ENCODE measurements around the gene MPI.
A peak's percentile ranks its signal among the peaks of the same experiment; 100 is the strongest.
"Not testable (repeated sequence)": the region's sequence is repeated elsewhere in the genome, so short reads cannot be mapped to it uniquely, and the experiment has no call there.

The MPI gene

DNA sequence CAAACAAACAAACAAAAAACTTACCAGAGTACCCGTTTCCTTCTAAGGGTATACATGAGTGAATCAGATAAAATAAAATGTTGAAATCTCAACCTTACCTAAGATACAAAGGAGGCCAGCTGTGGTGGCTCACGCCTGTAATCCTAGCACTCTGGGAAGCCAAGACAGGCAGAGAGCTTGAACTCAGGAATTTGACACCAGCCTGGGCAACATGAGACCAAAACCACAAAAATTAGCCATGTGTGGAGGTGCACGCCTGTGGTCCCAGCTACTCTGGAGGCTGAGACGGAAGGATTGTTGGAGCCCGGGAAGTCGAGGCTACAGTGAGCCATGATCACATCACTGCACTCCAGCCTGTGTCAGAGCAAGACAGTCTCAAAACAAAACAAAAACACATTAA, 27.8 kb downstream of the MPI start:
- TF ChIP-seq, protein P1, sequence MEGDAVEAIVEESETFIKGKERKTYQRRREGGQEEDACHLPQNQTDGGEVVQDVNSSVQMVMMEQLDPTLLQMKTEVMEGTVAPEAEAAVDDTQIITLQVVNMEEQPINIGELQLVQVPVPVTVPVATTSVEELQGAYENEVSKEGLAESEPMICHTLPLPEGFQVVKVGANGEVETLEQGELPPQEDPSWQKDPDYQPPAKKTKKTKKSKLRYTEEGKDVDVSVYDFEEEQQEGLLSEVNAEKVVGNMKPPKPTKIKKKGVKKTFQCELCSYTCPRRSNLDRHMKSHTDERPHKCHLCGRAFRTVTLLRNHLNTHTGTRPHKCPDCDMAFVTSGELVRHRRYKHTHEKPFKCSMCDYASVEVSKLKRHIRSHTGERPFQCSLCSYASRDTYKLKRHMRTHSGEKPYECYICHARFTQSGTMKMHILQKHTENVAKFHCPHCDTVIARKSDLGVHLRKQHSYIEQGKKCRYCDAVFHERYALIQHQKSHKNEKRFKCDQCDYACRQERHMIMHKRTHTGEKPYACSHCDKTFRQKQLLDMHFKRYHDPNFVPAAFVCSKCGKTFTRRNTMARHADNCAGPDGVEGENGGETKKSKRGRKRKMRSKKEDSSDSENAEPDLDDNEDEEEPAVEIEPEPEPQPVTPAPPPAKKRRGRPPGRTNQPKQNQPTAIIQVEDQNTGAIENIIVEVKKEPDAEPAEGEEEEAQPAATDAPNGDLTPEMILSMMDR (IDR thresholded peaks at IDR 0.05; ENCODE audit: insufficient read depth, low read length, missing control alignments) = no peak
- no peak overlapping the region for H3K4me3 ChIP-seq (ENCODE audit: low read depth, low read length)
- CTCF ChIA-PET = interaction anchor here (0.7 to 2.3 kb wide), 2 partner anchors 16 to 147 kb away, joined by 3 to 18 read pairs; no protein-coding TSS in a partner anchor
- DNase-seq (ENCODE audit: low read depth, low spot score) = no peak
- POLR2A ChIA-PET = no interaction called here

DNA sequence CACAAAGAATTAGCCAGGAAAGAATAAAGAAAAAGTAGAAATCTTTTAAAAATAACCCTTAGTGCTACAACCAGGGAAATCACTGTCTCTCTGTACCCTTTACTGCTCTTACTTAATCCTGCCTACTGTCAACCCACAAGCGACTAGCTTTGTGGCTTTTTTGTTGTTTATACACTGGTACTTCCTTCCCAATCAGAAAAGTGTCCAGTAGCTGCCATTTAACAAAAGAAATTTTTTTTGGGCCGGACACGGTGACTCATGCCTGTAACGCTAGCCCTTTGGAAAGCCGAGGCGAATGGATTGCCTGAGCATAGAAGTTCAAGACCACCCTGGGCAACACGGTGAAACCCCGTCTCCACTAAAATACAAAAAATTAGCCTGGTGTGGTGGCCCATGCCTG, 30.6 kb downstream of the MPI start:
- ChIA-PET CTCF (interaction anchor here (0.7 to 1.9 kb wide), 6 partner anchors 12 to 286 kb away, joined by 3 to 8 read pairs (median 4); partner anchors contain the start of gene FAM219B), POLR2A (interaction anchor here (1.1 kb wide), 1 partner anchor 18 kb away, joined by 4 read pairs; the partner anchor contains the start of gene COX5A)
- no peak for DNase-seq (ENCODE audit: low read depth, low spot score)
- no peak overlapping the region for H3K4me3 ChIP-seq (ENCODE audit: low read depth, low read length)
- TF ChIP-seq, protein P1 (IDR thresholded peaks at IDR 0.05; ENCODE audit: insufficient read depth, low read length, missing control alignments) = no peak

DNA sequence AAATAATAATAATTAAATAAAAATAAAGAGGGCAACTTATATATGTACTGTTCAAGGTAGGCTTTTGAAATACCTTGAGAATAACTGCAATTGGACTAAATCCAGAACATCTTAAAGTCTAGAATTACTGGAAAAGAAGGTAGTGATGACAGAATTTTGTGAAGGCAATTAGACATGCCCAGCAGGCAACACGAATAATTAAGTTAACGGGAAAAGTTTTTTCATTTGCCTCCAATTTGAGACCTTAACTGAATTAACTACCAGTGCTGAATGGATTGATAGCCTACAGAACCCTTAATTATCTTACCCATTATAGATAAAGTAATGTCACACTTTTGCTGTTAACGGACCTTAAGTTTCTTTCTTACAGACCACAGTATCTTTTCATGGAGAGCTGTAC, 34.7 kb downstream of the MPI start:
- ChIA-PET POLR2A (no interaction called here), CTCF (interaction anchor here (1.4 kb wide), 1 partner anchor 23 kb away, joined by 8 read pairs; no protein-coding TSS in a partner anchor)
- TF ChIP-seq, protein P1 (IDR thresholded peaks at IDR 0.05; ENCODE audit: insufficient read depth, low read length, missing control alignments) = no peak
- H3K4me3 ChIP-seq (ENCODE audit: low read depth, low read length) = no peak overlapping the region
- DNase-seq (ENCODE audit: low read depth, low spot score) = no peak

DNA sequence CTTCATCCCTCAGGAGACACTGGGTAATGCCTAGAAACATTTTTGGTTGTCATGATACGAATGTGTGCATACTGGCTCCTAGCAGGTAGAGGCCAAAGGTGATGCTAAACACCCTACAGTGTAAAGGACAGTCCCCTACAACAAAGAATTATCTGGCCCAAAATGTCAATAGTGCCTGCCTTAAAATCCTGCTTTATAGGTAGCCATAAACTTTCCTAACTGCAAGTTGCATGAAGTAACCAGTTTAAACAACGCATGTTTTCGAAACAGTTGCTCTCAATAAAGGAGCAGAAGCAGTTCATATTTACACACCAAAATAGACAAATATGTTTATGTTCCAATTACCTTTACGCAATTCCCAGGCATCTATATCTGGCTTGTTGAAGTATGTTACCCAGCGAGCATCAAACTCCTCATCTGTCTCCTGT, 38.9 kb downstream of the MPI start:
- TF ChIP-seq, protein P1 (IDR thresholded peaks at IDR 0.05; ENCODE audit: insufficient read depth, low read length, missing control alignments) = no peak
- no peak for DNase-seq (ENCODE audit: low read depth, low spot score)
- ChIA-PET POLR2A (no interaction called here), CTCF (interaction anchor here (1.4 kb wide), 1 partner anchor 27 kb away, joined by 4 read pairs; no protein-coding TSS in a partner anchor)
- H3K4me3 ChIP-seq (ENCODE audit: low read depth, low read length) = no peak overlapping the region

DNA sequence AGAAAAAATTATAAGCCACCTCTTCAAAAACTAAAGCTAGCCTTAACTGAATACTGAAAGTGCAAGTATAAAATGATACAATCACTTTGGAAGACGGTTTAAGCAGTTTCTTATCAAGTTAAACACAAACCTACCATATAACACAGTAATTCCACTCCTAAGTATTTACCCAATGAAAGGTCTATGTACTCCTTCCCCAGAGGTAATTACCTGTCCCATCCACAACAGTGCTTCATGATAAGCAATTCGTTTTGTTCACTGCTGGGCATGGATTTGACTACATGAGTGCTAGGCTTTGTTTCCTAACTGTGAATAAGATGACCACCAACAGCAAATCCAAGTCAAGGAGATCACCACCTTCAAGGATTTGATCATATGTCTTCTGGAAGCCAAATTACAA, 43.7 kb downstream of the MPI start:
- TF ChIP-seq, protein P1 (IDR thresholded peaks at IDR 0.05; ENCODE audit: insufficient read depth, low read length, missing control alignments) = no peak
- no peak for DNase-seq (ENCODE audit: low read depth, low spot score)
- ChIA-PET CTCF (interaction anchor here (1.0 to 2.4 kb wide), 3 partner anchors 17 to 163 kb away, joined by 3 to 11 read pairs (median 10); no protein-coding TSS in a partner anchor), POLR2A (no interaction called here)
- H3K4me3 ChIP-seq (ENCODE audit: low read depth, low read length) = no peak overlapping the region

DNA sequence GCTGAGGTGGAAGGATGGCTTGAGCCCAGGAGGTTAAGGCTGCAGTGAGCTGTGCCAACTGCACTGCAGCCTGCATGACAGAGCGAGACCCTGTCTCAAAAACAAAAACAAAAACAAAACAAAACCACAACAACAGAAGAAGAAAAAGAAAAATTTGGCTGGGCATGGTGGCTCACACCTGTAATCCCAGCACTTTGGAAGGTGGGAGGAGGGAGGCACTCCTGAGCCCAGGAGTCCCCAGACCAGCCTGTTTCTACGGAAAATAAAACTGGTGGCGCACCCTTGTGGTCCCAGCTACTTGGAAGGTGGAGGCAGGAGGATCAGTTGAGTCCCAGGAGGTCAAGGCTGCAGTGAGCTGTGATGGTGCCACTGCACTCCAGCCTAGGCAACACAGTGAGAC, 45.4 kb downstream of the MPI start:
- POLR2A ChIA-PET; DNase-seq (ENCODE audit: low read depth, low spot score); H3K4me3 ChIP-seq (ENCODE audit: low read depth, low read length): not testable (repeated sequence)
- CTCF ChIA-PET = interaction anchor here (1.1 to 2.4 kb wide), 5 partner anchors 10 to 300 kb away, joined by 3 to 11 read pairs (median 4); no protein-coding TSS in a partner anchor

DNA sequence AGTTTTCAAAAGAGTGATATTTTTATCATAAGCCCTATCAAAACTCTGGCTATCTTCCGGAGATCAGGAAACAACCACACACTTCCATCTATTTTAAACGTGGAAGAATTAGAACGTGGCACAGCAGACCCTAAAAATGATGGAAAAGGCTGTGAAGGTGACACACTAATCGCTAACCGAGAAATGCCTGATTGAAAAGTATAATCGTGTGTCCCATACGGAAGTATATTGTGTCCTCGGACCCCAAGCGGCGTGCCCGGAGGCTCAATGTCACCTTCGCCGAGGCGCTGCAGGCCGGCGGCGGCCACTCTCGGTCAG, 47.4 kb downstream of the MPI start:
- ChIA-PET CTCF (interaction anchor here (1.0 to 5.2 kb wide), 2 partner anchors 13 to 14 kb away, joined by 3 to 34 read pairs; no protein-coding TSS in a partner anchor), POLR2A (interaction anchor here (0.8 to 1.2 kb wide), 3 partner anchors 31 to 154 kb away, joined by 3 to 6 read pairs (median 5); partner anchors contain the start of gene FAM219B)
- peak overlapping the region; percentile 81 for H3K4me3 ChIP-seq (ENCODE audit: low read depth, low read length)
- TF ChIP-seq, protein P1 (IDR thresholded peaks at IDR 0.05; ENCODE audit: insufficient read depth, low read length, missing control alignments) = no peak
- no peak for DNase-seq (ENCODE audit: low read depth, low spot score)

Data from AG04449 (cell line).